Measurements from ENCODE around the gene SSPN.

Gene SSPN

DNA sequence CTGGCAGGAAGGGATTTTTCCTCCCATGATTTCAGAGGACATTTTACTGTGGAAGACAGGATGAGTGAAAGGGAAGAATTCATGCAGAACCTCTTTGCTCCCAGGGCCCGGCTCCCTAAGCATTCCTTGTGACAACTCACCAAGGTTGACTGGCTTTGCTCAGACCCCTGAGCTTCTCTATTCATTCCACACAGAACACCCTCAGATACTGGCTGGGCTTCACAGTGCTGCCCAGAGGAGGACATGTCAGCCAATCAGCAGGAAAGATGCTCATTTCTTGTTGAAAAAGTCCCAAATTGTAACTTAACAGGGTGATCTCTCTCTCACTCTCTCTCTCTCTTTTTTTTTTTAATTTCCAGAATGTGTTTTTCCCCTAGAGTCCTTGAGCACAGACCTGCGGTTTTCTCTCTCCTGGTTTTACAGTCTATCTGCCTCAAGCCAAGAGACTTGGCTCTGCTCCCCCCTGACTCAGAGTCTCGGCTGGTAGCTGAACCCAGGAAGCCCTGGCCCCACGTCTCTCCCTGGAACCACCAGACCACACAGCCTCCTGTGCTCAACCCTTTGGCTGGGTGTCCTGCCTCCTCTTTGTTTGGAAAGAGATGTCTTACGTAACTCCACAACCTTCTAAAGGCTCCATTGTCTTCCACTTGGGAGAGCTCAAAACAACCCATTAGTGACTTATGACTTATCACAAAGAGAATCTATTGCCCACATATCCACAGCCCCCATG, 43.9 kb downstream of the SSPN start:
- no peak for TF ChIP-seq SNAI2 (CRISPR knock-in tag; IDR thresholded peaks at IDR 0.05)
- TF ChIP-seq ZNF565 (CRISPR knock-in tag; conservative IDR thresholded peaks at IDR 0.05; ENCODE audit: low read depth): no peak
- TF ChIP-seq ARNTL (CRISPR knock-in tag; IDR thresholded peaks at IDR 0.05; ENCODE audit: borderline replicate concordance, low read depth): no peak
- TF ChIP-seq PATZ1 (CRISPR knock-in tag; IDR thresholded peaks at IDR 0.05; ENCODE audit: borderline replicate concordance): no peak
- no peak for TF ChIP-seq CSDC2 (CRISPR knock-in tag; IDR thresholded peaks at IDR 0.05)
- TF ChIP-seq TCF4 (CRISPR knock-in tag; IDR thresholded peaks at IDR 0.05; ENCODE audit: borderline replicate concordance): no peak
- no peak for TF ChIP-seq BACH2 (CRISPR knock-in tag; IDR thresholded peaks at IDR 0.05; ENCODE audit: borderline replicate concordance)
- TF ChIP-seq, protein P1, sequence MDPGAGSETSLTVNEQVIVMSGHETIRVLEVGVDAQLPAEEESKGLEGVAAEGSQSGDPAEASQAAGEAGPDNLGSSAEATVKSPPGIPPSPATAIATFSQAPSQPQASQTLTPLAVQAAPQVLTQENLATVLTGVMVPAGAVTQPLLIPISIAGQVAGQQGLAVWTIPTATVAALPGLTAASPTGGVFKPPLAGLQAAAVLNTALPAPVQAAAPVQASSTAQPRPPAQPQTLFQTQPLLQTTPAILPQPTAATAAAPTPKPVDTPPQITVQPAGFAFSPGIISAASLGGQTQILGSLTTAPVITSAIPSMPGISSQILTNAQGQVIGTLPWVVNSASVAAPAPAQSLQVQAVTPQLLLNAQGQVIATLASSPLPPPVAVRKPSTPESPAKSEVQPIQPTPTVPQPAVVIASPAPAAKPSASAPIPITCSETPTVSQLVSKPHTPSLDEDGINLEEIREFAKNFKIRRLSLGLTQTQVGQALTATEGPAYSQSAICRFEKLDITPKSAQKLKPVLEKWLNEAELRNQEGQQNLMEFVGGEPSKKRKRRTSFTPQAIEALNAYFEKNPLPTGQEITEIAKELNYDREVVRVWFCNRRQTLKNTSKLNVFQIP (CRISPR knock-in tag; IDR thresholded peaks at IDR 0.05; ENCODE audit: borderline replicate concordance, low read depth): no peak
- TF ChIP-seq PPARA (CRISPR knock-in tag; IDR thresholded peaks at IDR 0.05; ENCODE audit: borderline replicate concordance): no peak
- no peak for TF ChIP-seq ZFP30 (CRISPR knock-in tag; IDR thresholded peaks at IDR 0.05)
- no peak for TF ChIP-seq ISL1 (CRISPR knock-in tag; IDR thresholded peaks at IDR 0.05)

DNA sequence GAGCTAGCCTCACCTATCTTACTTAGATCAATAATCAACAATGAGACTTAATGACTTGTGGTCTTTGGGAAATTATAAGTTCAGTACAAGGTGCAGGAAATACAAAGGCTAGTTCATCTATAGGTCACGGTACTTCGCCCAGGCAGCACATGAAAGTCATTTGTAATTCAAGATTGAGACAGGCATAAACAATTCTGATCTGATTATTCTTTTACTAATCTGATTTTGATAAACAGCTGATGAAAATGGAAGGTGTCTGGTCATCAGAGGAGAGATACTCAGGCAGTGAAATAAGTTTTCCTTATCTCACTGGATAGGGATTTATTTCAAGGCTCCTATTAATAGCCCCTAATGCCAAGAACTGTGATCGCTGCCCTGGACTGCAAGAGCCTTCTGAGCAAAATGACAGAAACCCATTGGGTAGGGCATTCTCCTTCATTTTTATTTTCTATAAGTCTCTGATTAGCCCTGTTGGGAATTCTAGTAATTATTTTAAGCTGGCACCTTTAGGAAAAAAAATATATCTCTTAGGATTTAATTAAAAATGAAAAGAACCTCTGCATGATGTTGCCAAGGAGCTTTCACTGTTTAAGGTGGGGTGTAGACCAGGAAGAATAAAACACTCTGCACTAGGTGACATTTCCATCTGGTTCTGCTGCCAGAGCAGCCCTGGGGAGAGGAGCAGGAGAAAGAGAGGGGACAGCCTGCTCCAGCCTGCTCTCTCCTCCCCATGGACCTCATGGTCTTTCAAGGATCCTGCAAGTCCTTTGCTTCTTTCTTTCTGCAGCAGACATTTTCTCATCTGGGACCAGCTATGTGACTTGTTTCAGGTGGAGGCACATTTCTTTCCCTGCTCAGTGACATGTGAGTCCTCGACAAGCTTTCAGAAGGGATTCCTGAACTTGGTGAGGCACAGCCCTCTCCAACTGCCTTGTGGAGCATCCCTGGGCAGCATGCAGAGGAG, 44.8 kb downstream of the SSPN start:
- no peak for ATAC-seq
- TF ChIP-seq ZC3H10 (CRISPR knock-in tag; IDR thresholded peaks at IDR 0.05) (no peak), TSHZ2 (CRISPR knock-in tag; IDR thresholded peaks at IDR 0.05) (peak; percentile 22), TCF4 (CRISPR knock-in tag; IDR thresholded peaks at IDR 0.05; ENCODE audit: borderline replicate concordance) (peak; percentile 67; the same call in 1 of the 2 replicates), PPARA (CRISPR knock-in tag; IDR thresholded peaks at IDR 0.05; ENCODE audit: borderline replicate concordance) (no peak), CSDC2 (CRISPR knock-in tag; IDR thresholded peaks at IDR 0.05) (no peak)

More for the DNA sequence above, 43.9 kb downstream of the SSPN start:
- peak; percentile 32; the same call in 2 of the 3 replicates for ATAC-seq

GRCh38 chr12:26241080-26241479, 45.7 kb downstream of the SSPN start:
- no peak for ATAC-seq

More at GRCh38 chr12:26241080-26241479, 45.7 kb downstream of the SSPN start:
- no peak for TF ChIP-seq ZNF8 (CRISPR knock-in tag; IDR thresholded peaks at IDR 0.05)
- TF ChIP-seq TCF4 (CRISPR knock-in tag; IDR thresholded peaks at IDR 0.05; ENCODE audit: borderline replicate concordance): no peak
- TF ChIP-seq ZNF70 (CRISPR knock-in tag; IDR thresholded peaks at IDR 0.05): no peak
- no peak for TF ChIP-seq RARB (CRISPR knock-in tag; IDR thresholded peaks at IDR 0.05)
- no peak for TF ChIP-seq BACH2 (CRISPR knock-in tag; IDR thresholded peaks at IDR 0.05; ENCODE audit: borderline replicate concordance)
- TF ChIP-seq ARNTL (CRISPR knock-in tag; IDR thresholded peaks at IDR 0.05; ENCODE audit: borderline replicate concordance, low read depth): no peak
- TF ChIP-seq TOX (CRISPR knock-in tag; IDR thresholded peaks at IDR 0.05; ENCODE audit: borderline replicate concordance): no peak
- no peak for TF ChIP-seq ZFP30 (CRISPR knock-in tag; IDR thresholded peaks at IDR 0.05)
- no peak for TF ChIP-seq TSHZ2 (CRISPR knock-in tag; IDR thresholded peaks at IDR 0.05)
- no peak for TF ChIP-seq SNAI2 (CRISPR knock-in tag; IDR thresholded peaks at IDR 0.05)
- no peak for TF ChIP-seq PATZ1 (CRISPR knock-in tag; IDR thresholded peaks at IDR 0.05; ENCODE audit: borderline replicate concordance)
- TF ChIP-seq ESRRG (CRISPR knock-in tag; IDR thresholded peaks at IDR 0.05): no peak
- TF ChIP-seq, protein P2, sequence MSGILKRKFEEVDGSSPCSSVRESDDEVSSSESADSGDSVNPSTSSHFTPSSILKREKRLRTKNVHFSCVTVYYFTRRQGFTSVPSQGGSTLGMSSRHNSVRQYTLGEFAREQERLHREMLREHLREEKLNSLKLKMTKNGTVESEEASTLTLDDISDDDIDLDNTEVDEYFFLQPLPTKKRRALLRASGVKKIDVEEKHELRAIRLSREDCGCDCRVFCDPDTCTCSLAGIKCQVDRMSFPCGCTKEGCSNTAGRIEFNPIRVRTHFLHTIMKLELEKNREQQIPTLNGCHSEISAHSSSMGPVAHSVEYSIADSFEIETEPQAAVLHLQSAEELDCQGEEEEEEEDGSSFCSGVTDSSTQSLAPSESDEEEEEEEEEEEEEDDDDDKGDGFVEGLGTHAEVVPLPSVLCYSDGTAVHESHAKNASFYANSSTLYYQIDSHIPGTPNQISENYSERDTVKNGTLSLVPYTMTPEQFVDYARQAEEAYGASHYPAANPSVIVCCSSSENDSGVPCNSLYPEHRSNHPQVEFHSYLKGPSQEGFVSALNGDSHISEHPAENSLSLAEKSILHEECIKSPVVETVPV (CRISPR knock-in tag; IDR thresholded peaks at IDR 0.05): no peak
- TF ChIP-seq, protein P3, sequence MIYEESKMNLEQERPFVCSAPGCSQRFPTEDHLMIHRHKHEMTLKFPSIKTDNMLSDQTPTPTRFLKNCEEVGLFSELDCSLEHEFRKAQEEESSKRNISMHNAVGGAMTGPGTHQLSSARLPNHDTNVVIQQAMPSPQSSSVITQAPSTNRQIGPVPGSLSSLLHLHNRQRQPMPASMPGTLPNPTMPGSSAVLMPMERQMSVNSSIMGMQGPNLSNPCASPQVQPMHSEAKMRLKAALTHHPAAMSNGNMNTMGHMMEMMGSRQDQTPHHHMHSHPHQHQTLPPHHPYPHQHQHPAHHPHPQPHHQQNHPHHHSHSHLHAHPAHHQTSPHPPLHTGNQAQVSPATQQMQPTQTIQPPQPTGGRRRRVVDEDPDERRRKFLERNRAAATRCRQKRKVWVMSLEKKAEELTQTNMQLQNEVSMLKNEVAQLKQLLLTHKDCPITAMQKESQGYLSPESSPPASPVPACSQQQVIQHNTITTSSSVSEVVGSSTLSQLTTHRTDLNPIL (CRISPR knock-in tag; IDR thresholded peaks at IDR 0.05; ENCODE audit: low read depth): no peak

Measured in SK-N-SH treated with all-trans-retinoic acid at 6 μM for 48 hours (cell line).